Glutamatergic neuron (in vitro differentiated cells): ENCODE measurements around the gene ABCA2. TPM values are rescaled to one million over a fixed set of nuclear protein-coding genes. Genes with fewer than 3 reads are reported as not detected.

Source experiments
- DNase-seq: peaks from one replicate; pipeline ENCODE4 v3.0.0; 2022
- H3K27ac Mint-ChIP-seq: one replicate; pipeline ENCODE4 v1.8.0; 2020; ENCODE audit warnings: mild to moderate bottlenecking, mixed read lengths, inconsistent platforms; ENCODE audit not compliant: unreplicated experiment
- H3K27me3 Mint-ChIP-seq: one replicate; pipeline ENCODE4 v1.8.0; 2020; ENCODE audit warnings: mild to moderate bottlenecking, moderate library complexity, mixed read lengths, inconsistent platforms; ENCODE audit not compliant: unreplicated experiment
- H3K36me3 Mint-ChIP-seq: one replicate; pipeline ENCODE4 v1.8.0; 2020; ENCODE audit warnings: mild to moderate bottlenecking, mixed read lengths, inconsistent platforms; ENCODE audit not compliant: unreplicated experiment
- H3K4me1 Mint-ChIP-seq: one replicate; pipeline ENCODE4 v1.8.0; 2020; ENCODE audit warnings: mild to moderate bottlenecking, low read depth, mixed read lengths, inconsistent platforms; ENCODE audit not compliant: unreplicated experiment
- H3K4me3 Mint-ChIP-seq: one replicate; pipeline ENCODE4 v1.8.0; 2020; ENCODE audit warnings: mild to moderate bottlenecking, mixed read lengths, inconsistent platforms; ENCODE audit not compliant: unreplicated experiment
- H3K9me3 Mint-ChIP-seq: one replicate; pipeline ENCODE4 v1.8.0; 2020; ENCODE audit warnings: mild to moderate bottlenecking, moderate library complexity, mixed read lengths, inconsistent platforms; ENCODE audit not compliant: unreplicated experiment
- CTCF ChIP-seq: fragments of 200-600 bp; sonication (generic); IDR thresholded peaks from one replicate; pipeline ENCODE4 v1.5.0; 2021; ENCODE audit not compliant: partially characterized antibody, unreplicated experiment
- total RNA-seq: library from RNA; stranded (reverse); fragmentation: NEBNext Ultra II Directional; extraction: Animal tissue kit (Norgen Biotek cat#: 25700); gene quantifications from one replicate; pipeline ENCODE4 v1.2.1, GENCODE V29; 2021; ENCODE audit not compliant: unreplicated experiment

ABCA2 gene
- total RNA-seq, 1 donor from 2014 or later = 70.7 TPM

DNA sequence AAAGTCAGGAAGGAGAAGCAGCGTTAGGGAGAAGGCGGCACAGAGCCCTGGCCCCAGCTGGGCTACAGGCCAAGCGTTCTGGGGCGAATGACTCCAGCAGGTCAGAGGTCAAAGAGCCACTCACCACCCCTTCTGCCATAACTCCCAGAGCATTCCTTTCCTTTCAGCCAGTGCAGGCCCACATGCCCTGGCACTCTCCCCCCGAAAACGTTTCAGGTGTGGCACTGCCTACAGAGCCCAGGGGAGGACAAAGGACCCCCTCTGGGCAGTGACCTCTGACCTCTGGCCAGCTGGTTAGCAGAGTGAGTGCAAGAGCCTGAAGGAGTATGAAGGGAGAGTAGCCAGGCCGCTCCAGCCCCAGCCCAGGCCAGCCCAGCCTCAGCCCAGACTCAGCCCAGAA, 4.9 kb downstream of the ABCA2 start:
- no peak for DNase-seq
- H3K36me3 Mint-ChIP-seq = no peaks in the 10 kb centered on the region
- no peak for TF ChIP-seq CTCF
- H3K27me3 Mint-ChIP-seq = peaks cover 4% of the 10 kb centered on the region
- H3K4me1 Mint-ChIP-seq = peaks cover 2% of the 10 kb centered on the region
- H3K27ac Mint-ChIP-seq = no peak overlapping the region
- peaks cover 4% of the 10 kb centered on the region for H3K9me3 Mint-ChIP-seq
- peak overlapping the region; percentile 38 for H3K4me3 Mint-ChIP-seq

- no peak overlapping the region for H3K27ac Mint-ChIP-seq
- peaks cover 4% of the 10 kb centered on the region for H3K27me3 Mint-ChIP-seq
- H3K4me1 Mint-ChIP-seq = peaks cover 2% of the 10 kb centered on the region
- H3K4me3 Mint-ChIP-seq = no peak overlapping the region
- TF ChIP-seq CTCF = no peak
- no peak for DNase-seq
- H3K36me3 Mint-ChIP-seq = no peaks in the 10 kb centered on the region
- H3K9me3 Mint-ChIP-seq = peaks cover 4% of the 10 kb centered on the region
Observed at GRCh38 chr9:137022662-137023008, 5.4 kb downstream of the ABCA2 start.

DNA sequence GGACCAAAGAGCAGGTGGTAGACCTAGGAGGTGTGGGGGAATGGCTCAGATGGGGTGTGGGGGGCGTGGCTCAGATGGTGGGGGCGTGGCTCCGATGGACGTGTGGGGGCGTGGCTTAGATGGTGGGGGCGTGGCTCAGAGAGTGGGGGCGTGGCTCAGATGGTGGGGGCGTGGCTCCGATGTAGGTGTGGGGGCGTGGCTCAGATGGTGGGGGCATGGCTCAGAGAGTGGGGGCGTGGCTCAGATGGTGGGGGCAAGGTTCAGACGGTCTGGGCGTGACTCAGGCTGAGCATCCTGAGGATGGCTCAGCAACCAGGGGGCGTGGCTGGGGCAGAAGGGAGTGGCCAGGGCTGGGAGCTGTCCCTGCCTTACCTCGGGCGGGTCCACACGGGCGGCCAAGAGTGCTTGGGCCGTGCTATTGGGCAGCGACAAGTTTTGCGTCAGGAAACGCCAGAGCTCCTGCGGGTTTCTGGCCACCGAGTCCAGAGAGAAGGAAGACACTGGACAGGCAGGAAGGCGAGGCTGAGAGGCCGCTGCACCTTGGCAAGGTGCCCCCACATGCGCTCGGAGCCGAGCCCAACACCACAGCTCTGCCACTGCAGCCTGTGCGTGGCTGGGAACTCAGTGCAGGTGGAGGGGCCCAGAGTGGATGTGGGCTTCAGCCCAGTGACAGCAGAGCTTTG, 5.9 kb downstream of the ABCA2 start:
- Mint-ChIP-seq H3K4me3 (no peak overlapping the region), H3K27ac (no peak overlapping the region), H3K4me1 (peaks cover 2% of the 10 kb centered on the region), H3K27me3 (peaks cover 2% of the 10 kb centered on the region), H3K9me3 (peaks cover 2% of the 10 kb centered on the region), H3K36me3 (no peaks in the 10 kb centered on the region)
- TF ChIP-seq CTCF = no peak
- DNase-seq = no peak

DNA sequence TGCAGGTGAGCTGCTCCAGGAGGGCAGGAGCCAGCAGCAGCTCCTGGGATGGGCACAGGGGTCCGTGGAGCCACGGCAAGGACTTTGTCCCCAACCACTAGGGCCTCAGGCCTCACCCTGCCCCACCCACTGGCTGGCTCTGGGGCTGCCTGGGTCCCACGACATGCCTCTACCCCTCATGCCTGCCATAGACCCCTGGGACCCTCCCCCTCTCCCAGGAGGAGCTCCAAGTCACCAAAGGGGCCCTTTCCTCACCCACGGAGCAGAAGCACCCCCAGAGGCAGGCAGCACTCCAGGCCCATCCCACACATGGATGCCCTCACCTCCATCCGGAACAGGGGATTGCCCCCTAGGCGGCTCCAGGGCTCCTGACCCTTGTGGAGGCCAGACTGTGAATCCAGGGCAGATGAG, 6.5 kb downstream of the ABCA2 start:
- Mint-ChIP-seq H3K4me3 (no peak overlapping the region), H3K36me3 (no peaks in the 10 kb centered on the region), H3K27ac (no peak overlapping the region), H3K4me1 (peaks cover 2% of the 10 kb centered on the region), H3K27me3 (peaks cover 5% of the 10 kb centered on the region), H3K9me3 (peaks cover 1% of the 10 kb centered on the region)
- no peak for TF ChIP-seq CTCF
- DNase-seq = no peak

- H3K4me3 Mint-ChIP-seq = no peak overlapping the region
- H3K4me1 Mint-ChIP-seq = peaks cover 2% of the 10 kb centered on the region
- H3K27ac Mint-ChIP-seq = no peak overlapping the region
- peaks cover 5% of the 10 kb centered on the region for H3K27me3 Mint-ChIP-seq
- H3K9me3 Mint-ChIP-seq = peaks cover 1% of the 10 kb centered on the region
- no peaks in the 10 kb centered on the region for H3K36me3 Mint-ChIP-seq
- no peak for TF ChIP-seq CTCF
- no peak for DNase-seq
Observed at GRCh38 chr9:137020771-137021567, 7.1 kb downstream of the ABCA2 start.
